ENCODE measurements around the gene TROAP. TPM values are rescaled to one million over a fixed set of nuclear protein-coding genes. Genes with fewer than 3 reads are reported as not detected.
A peak's percentile ranks its signal among the peaks of the same experiment; 100 is the strongest.

Gene TROAP
- total RNA-seq, 1 experiment from 2014 or later: 75.3 TPM

GRCh38 chr12:49283541-49284429 lies 39.3 kb upstream of the TROAP start:
- no peak overlapping the region for H3K4me2 ChIP-seq (ENCODE audit: insufficient read depth, insufficient read length, low read length)
- H3K27ac ChIP-seq (ENCODE audit: insufficient read length, low read depth, low read length): no peak overlapping the region
- no peak overlapping the region for H2BK20ac ChIP-seq (ENCODE audit: low read depth, low read length, poor library complexity, severe bottlenecking)
- no peak overlapping the region for H3K14ac ChIP-seq (ENCODE audit: insufficient read depth, low read length)
- Mint-ChIP-seq H3K27ac (no peak overlapping the region), H3K36me3 (ENCODE audit: insufficient read depth in 1 of 3, low read depth in 3 of 3) (no peaks in the 10 kb centered on the region), H3K27me3 (ENCODE audit: low read depth) (peaks cover 25% of the 10 kb centered on the region), H3K9me3 (no peaks in the 10 kb centered on the region), H3K4me3 (peak overlapping the region in 1 of 2 experiments; percentile 14; a peak in 2 of 5 replicates), H3K4me1 (peaks cover 15 to 30% of the 10 kb centered on the region in 2 experiments)
- H4K91ac ChIP-seq (ENCODE audit: insufficient read length, low read depth, low read length): no peak overlapping the region
- no peak overlapping the region for H2BK15ac ChIP-seq (ENCODE audit: low read depth, low read length)
- no peak overlapping the region for H3K4ac ChIP-seq (ENCODE audit: low read depth, low read length)
- no peaks in the 10 kb centered on the region for H3K23me2 ChIP-seq (ENCODE audit: insufficient read length, low read depth, low read length, poor library complexity, severe bottlenecking)
- H2AFZ ChIP-seq (ENCODE audit: low read length): no peak overlapping the region
- DNase-seq: peak; percentile 54
- H2AK5ac ChIP-seq (ENCODE audit: insufficient read length, low read length): no peak overlapping the region
- H3K23ac ChIP-seq (ENCODE audit: insufficient read length, low read depth, low read length): no peak overlapping the region
- H3K4me1 ChIP-seq (ENCODE audit: insufficient read depth, low read length): no peaks in the 10 kb centered on the region; the same call in 1 of the 2 replicates
- H3K79me2 ChIP-seq (ENCODE audit: insufficient read depth, low read length): no peaks in the 10 kb centered on the region
- no peaks in the 10 kb centered on the region for H3K79me1 ChIP-seq (ENCODE audit: insufficient read depth, low read depth, low read length, poor library complexity, severe bottlenecking)
- no peak overlapping the region for H3K56ac ChIP-seq (ENCODE audit: insufficient read length, low read depth, low read length)
- no CpG with 5 or more reads among the region's 25 CpGs for WGBS (ENCODE audit: extremely low coverage, insufficient read length, low lambda C conversion rate)
- H3K27me3 ChIP-seq (ENCODE audit: insufficient read depth, low read length): no peaks in the 10 kb centered on the region
- H4K20me1 ChIP-seq (ENCODE audit: control insufficient read depth, insufficient read depth, insufficient read length): no peaks in the 10 kb centered on the region
- no peak overlapping the region for H3K18ac ChIP-seq (ENCODE audit: insufficient read length, low read depth, low read length)
- H2BK120ac ChIP-seq (ENCODE audit: low read depth, low read length, poor library complexity, severe bottlenecking): no peak overlapping the region
- H3K9ac ChIP-seq (ENCODE audit: extremely low read depth, insufficient read length, low read length): no peak overlapping the region
- H2BK5ac ChIP-seq (ENCODE audit: insufficient read length, low read length): no peak overlapping the region
- TF ChIP-seq, protein P1, sequence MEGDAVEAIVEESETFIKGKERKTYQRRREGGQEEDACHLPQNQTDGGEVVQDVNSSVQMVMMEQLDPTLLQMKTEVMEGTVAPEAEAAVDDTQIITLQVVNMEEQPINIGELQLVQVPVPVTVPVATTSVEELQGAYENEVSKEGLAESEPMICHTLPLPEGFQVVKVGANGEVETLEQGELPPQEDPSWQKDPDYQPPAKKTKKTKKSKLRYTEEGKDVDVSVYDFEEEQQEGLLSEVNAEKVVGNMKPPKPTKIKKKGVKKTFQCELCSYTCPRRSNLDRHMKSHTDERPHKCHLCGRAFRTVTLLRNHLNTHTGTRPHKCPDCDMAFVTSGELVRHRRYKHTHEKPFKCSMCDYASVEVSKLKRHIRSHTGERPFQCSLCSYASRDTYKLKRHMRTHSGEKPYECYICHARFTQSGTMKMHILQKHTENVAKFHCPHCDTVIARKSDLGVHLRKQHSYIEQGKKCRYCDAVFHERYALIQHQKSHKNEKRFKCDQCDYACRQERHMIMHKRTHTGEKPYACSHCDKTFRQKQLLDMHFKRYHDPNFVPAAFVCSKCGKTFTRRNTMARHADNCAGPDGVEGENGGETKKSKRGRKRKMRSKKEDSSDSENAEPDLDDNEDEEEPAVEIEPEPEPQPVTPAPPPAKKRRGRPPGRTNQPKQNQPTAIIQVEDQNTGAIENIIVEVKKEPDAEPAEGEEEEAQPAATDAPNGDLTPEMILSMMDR (conservative IDR thresholded peaks at IDR 0.05): peak; percentile 45
- no peak overlapping the region for H4K5ac ChIP-seq (ENCODE audit: insufficient read length, low read depth, low read length)
- H2BK12ac ChIP-seq (ENCODE audit: insufficient read length, low read depth, low read length): no peak overlapping the region
- H4K8ac ChIP-seq (replicated peaks; ENCODE audit: insufficient read length, low read depth, low read length): no peak overlapping the region
- H3K9me3 ChIP-seq (ENCODE audit: control insufficient read depth, low read depth, low read length): no peaks in the 10 kb centered on the region
- no peak overlapping the region for H3T11ph ChIP-seq (ENCODE audit: low read length)

Measured in H9 (cell line).